Endothelial cell of umbilical vein (primary cell): ENCODE measurements around the gene BICRA. TPM values are rescaled to one million over a fixed set of nuclear protein-coding genes. Genes with fewer than 3 reads are reported as not detected.

Source experiments
- Bru-seq: library from RNA; stranded (reverse); fragments of 400-500 nt; gene quantifications from one replicate; lab custom pipeline; 2021; lab: Mats Ljungman, UMichigan
- BruChase-seq, 2 experiments: library from RNA; stranded (reverse); fragments of 400-500 nt; gene quantifications; one replicate each; lab custom pipeline; 2021; lab: Mats Ljungman, UMichigan
- BruUV-seq: library from RNA; stranded (reverse); fragments of 400-500 nt; replicated peaks from 2 replicates; lab custom pipeline; 2021; lab: Mats Ljungman, UMichigan
- CTCF ChIA-PET: fragments of 300-600, 350-600 bp; sonication (Branson Sonifier 250); formaldehyde crosslinking; loops from one replicate; lab custom pipeline; 2021; ENCODE audit warnings: antibody characterized with exemption, inconsistent platforms; lab: Charles Lee
- POLR2A ChIA-PET: fragments of 300-600, 350-600 bp; sonication (Branson Sonifier 250); formaldehyde crosslinking; loops from one replicate; lab custom pipeline; 2021; ENCODE audit warnings: antibody characterized with exemption, inconsistent platforms; lab: Charles Lee
- DNase-seq: peaks from one replicate; pipeline ENCODE4 v3.0.0-alpha.2; 2011; ENCODE audit warnings: low read depth, low spot score
- FAIRE-seq: peaks from 2 replicates; lab custom pipeline; 2011; peaks lifted over from hg19 to GRCh38; lab: Jason Lieb, UNC
- H2AFZ ChIP-seq: 2 replicates; pipeline ENCODE4 v1.6.0; 2012; ENCODE audit warnings: low read depth, low read length, control low read depth, inconsistent platforms
- H3K27ac ChIP-seq: 2 replicates; pipeline ENCODE4 v1.5.1; 2011; ENCODE audit warnings: low read depth, mild to moderate bottlenecking, control low read depth, low read length, moderate library complexity; ENCODE audit not compliant: insufficient read depth
- H3K27me3 ChIP-seq, 2 experiments: 2 replicates each; pipeline versions ENCODE4 v1.6.0 to v1.6.1; 2011; ENCODE audit warnings: low read length in 2 of 2, mixed read lengths in 1 of 2; ENCODE audit not compliant: control insufficient read depth in 2 of 2, insufficient read depth in 2 of 2
- H3K36me3 ChIP-seq, 2 experiments: 2 replicates in 1 of 2; 3 replicates in 1 of 2; pipeline ENCODE4 v1.5.1; 2011; ENCODE audit warnings: low read length in 2 of 2, mild to moderate bottlenecking in 1 of 2, moderate library complexity in 1 of 2; ENCODE audit not compliant: control insufficient read depth in 2 of 2, insufficient read depth in 2 of 2; ENCODE audit errors: extremely low read depth in 1 of 2
- H3K4me1 ChIP-seq: 3 replicates; pipeline ENCODE4 v1.5.1; 2011; ENCODE audit warnings: mild to moderate bottlenecking, low read length; ENCODE audit not compliant: control insufficient read depth, insufficient read depth; ENCODE audit errors: extremely low read depth
- H3K4me2 ChIP-seq: 2 replicates; pipeline ENCODE4 v1.6.1; 2011; ENCODE audit warnings: low read length, control low read depth, mixed read lengths; ENCODE audit not compliant: insufficient read depth
- H3K4me3 ChIP-seq, 3 experiments: fragments of 200-600 bp in 1 of 3; sonication (generic), shearing (Covaris generic) in 1 of 3; replicated peaks in 1 of 3; 2 replicates each; pipeline ENCODE4 v1.5.1; 2011 to 2016; ENCODE audit warnings: control low read depth in 3 of 3, low read length in 3 of 3, mild to moderate bottlenecking in 2 of 3, inconsistent platforms in 1 of 3, low read depth in 1 of 3, moderate library complexity in 1 of 3; ENCODE audit not compliant: insufficient read depth in 1 of 3
- H3K79me2 ChIP-seq: 2 replicates; pipeline ENCODE4 v1.6.0; 2012; ENCODE audit warnings: low read length, inconsistent platforms; ENCODE audit not compliant: control insufficient read depth, insufficient read depth
- H3K9ac ChIP-seq: replicated peaks from 2 replicates; pipeline ENCODE3; 2011; ENCODE audit warnings: low read length, control low read depth; ENCODE audit not compliant: insufficient read depth; ENCODE audit errors: extremely low read depth
- H3K9me1 ChIP-seq: replicated peaks from 3 replicates; pipeline ENCODE4 v1.6.0; 2011; ENCODE audit warnings: mild to moderate bottlenecking, low read length; ENCODE audit not compliant: control insufficient read depth, insufficient read depth; ENCODE audit errors: extremely low read depth
- H3K9me3 ChIP-seq: replicated peaks from 2 replicates; pipeline ENCODE4 v1.5.1; 2012; ENCODE audit warnings: low read length, inconsistent platforms; ENCODE audit not compliant: control insufficient read depth, insufficient read depth
- H4K20me1 ChIP-seq: replicated peaks from 2 replicates; pipeline ENCODE3; 2011; ENCODE audit warnings: mild to moderate bottlenecking, low read length; ENCODE audit not compliant: control insufficient read depth, insufficient read depth; ENCODE audit errors: extremely low read depth
- EZH2 ChIP-seq: IDR thresholded peaks from 2 replicates; pipeline ENCODE4 v1.6.1; 2012; ENCODE audit warnings: borderline replicate concordance, low read depth, mild to moderate bottlenecking, moderate library complexity, low read length, inconsistent platforms; ENCODE audit not compliant: severe bottlenecking
- FOS ChIP-seq: IDR thresholded peaks from 2 replicates; pipeline ENCODE4 v1.6.1; 2011; ENCODE audit warnings: mild to moderate bottlenecking, low read length, moderate library complexity, borderline replicate concordance; ENCODE audit not compliant: insufficient read depth
- GATA2 ChIP-seq: IDR thresholded peaks from 2 replicates; pipeline ENCODE4 v1.7.0; 2011; ENCODE audit warnings: low read depth, mild to moderate bottlenecking, moderate library complexity, mixed read lengths, low read length; ENCODE audit not compliant: insufficient read length, insufficient read depth
- JUN ChIP-seq: IDR thresholded peaks from 2 replicates; pipeline ENCODE4 v1.6.1; 2011; ENCODE audit warnings: borderline replicate concordance, low read depth; ENCODE audit not compliant: insufficient read length, insufficient read depth
- MYC ChIP-seq: IDR thresholded peaks from one replicate; pipeline ENCODE4 v1.6.1; 2011; ENCODE audit warnings: mild to moderate bottlenecking, low read depth, low read length
- POLR2A ChIP-seq: IDR thresholded peaks from 2 replicates; pipeline ENCODE4 v1.6.1; 2012; ENCODE audit warnings: low read depth, mild to moderate bottlenecking, control low read depth, low read length
- POLR2AphosphoS5 ChIP-seq: IDR thresholded peaks from 2 replicates; pipeline ENCODE4 v1.6.1; 2012; ENCODE audit warnings: low read depth, mild to moderate bottlenecking, control low read depth, low read length, moderate library complexity; ENCODE audit not compliant: insufficient read depth
- dilution Hi-C: fragments of 300-500 bp; cut with MboI; formaldehyde crosslinking; loops from one replicate; pipeline ENCODE4 v1.15.0; 2019; ENCODE audit warnings: low sequenced_read_pairs; ENCODE audit not compliant: extremely low pct_ligation_motif_present
- intact Hi-C: fragments of 100-400 bp; cut with micrococcal nuclease; formaldehyde crosslinking; loops from one replicate; pipeline ENCODE4 v1.10.0; 2022
- long read RNA-seq: library from polyadenylated mRNA; stranded (forward); transcript quantifications from one replicate; pipeline ENCODE4 v2.0.0, GENCODE V29; 2021
- polyA minus RNA-seq, 3 experiments: library from RNA; depleted of rRNA, polyadenylated mRNA; stranded (reverse); fragments of >200 nt; gene quantifications; 1 replicate in 1 of 3; 2 replicates in 2 of 3; pipeline ENCODE4 v1.2.3, GENCODE V29; 2011
- polyA plus RNA-seq, 4 experiments: library from polyadenylated mRNA; depleted of rRNA in 3 of 4; stranded (reverse) in 3 of 4; unstranded in 1 of 4; fragments of >200 nt; gene quantifications; 2 replicates each; pipeline versions ENCODE4 v1.2.1 to v1.2.3, GENCODE V29; 2011 to 2012; ENCODE audit warnings: missing spikeins in 1 of 4
- total RNA-seq: library from RNA; stranded (reverse); gene quantifications from 2 replicates; pipeline ENCODE4 v1.2.3, GENCODE V29; 2021
- TF ChIP-seq, protein P1 (sequence below): IDR thresholded peaks from 2 replicates; pipeline ENCODE4 v1.6.1; 2011; ENCODE audit not compliant: insufficient read depth, insufficient read length
- TF ChIP-seq, protein P2 (sequence below), 2 donors: IDR thresholded peaks; 1 replicate in 1 of 2; 2 replicates in 1 of 2; pipeline ENCODE4 v1.5.1; 2011; ENCODE audit warnings: low read length in 2 of 2, mild to moderate bottlenecking in 2 of 2, moderate library complexity in 2 of 2, control low read depth in 1 of 2, inconsistent platforms in 1 of 2, low read depth in 1 of 2; ENCODE audit not compliant: insufficient read depth in 1 of 2; ENCODE audit errors: extremely low read depth in 1 of 2

The BICRA gene
- total RNA-seq (20.5 and 27.0 TPM in 2 replicates), polyA plus RNA-seq (2.0 and 3.8 TPM in 2 replicates), polyA minus RNA-seq (10.4 and 13.0 TPM in 2 replicates), Bru-seq, nascent RNA (percentile 62 among the genes with signal in this experiment), BruChase-seq, experiment 1, labeled RNA remaining after a 6-hour chase (percentile 87 among the genes with signal in this experiment), BruChase-seq, experiment 2, labeled RNA remaining after a 2-hour chase (percentile 86 among the genes with signal in this experiment)
- polyA plus RNA-seq (2011; cell fraction: cytosol; rRNA removed) = 2.5 and 4.4 TPM in 2 replicates
- polyA plus RNA-seq (2011; cell fraction: nucleus; rRNA removed) = 8.9 and 9.5 TPM in 2 replicates
- 10.5 and 16.9 TPM in 2 replicates for polyA plus RNA-seq (2012)
- polyA minus RNA-seq (2011; cell fraction: cytosol; rRNA and poly(A)+ RNA removed) = 5.1 TPM
- polyA minus RNA-seq (2011; cell fraction: nucleus; rRNA and poly(A)+ RNA removed) = 5.7 and 12.7 TPM in 2 replicates
- long read RNA-seq, transcript BICRA-203 (1 exons, 3,312 nt) = major isoform, 15 of 15 reads
- long read RNA-seq, partial matches to known transcripts = 0 of 15 reads
- long read RNA-seq, other reads (novel, unspliced or antisense) = 0 of 15 reads

DNA sequence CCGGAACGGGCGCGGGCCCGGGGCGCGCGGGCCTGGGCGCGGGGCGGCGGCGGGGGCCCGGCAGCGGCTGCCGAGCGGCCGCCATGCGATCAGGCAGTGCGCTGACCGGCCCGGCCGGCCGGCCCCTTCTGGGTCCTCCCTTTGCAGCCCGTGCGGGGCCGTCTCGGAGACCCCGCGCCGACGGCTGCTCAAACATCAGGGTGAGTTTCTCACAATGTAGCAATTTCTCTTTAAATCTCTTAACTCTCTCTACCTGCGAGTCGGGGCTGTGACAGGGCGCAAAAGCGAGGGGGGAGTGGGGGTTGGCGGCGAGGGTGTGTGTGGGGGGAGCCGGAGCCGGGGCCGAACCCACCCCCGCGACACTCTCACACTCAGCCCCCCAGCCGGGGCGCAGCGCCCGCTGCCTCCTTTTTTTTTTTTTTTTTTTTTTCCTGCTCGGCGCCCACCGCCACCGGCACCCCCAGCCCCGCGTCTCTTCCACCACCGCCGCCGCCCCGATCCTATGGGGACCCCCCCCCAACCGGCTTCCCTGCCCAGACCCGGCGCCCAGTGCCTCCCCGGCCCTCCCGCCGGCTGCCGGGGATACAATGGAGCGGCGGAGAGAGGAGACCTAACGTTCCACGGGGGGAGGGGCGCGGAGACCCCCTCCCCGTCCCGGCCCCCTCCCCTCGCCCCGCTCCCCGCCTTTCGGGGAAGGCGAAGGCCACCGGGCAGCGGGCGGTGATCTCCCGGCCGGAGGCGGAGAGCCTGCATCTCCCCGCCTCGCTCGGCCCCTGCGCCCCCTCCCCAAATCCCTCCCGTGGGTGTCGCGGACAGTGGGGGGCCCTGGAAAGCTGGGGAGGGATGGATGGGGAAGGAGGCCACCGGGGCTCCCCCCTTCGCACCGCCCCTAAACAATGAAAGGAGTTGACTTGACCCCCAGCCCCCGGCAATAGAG is at the start of gene BICRA:
BICRA (plus strand) TSS at position 166 of the 937 bp plus-strand sequence. CDS start 64,441 bp downstream, outside the sequence.
- ChIA-PET POLR2A (interaction anchor here (0.5 to 1.6 kb wide), 3 partner anchors 9 to 11 kb away, joined by 4 to 7 read pairs (median 6); no protein-coding TSS in a partner anchor), CTCF (interaction anchor here (1.0 to 2.2 kb wide), 3 partner anchors 76 to 126 kb away, joined by 3 to 18 read pairs (median 3); partner anchors contain the start of gene NAPA)
- dilution Hi-C loops = no loop called here
- TF ChIP-seq FOS (no peak), MYC (no peak), POLR2AphosphoS5 (no peak), EZH2 (no peak), GATA2 (no peak), POLR2A (no peak), JUN (no peak)
- TF ChIP-seq, protein P1, sequence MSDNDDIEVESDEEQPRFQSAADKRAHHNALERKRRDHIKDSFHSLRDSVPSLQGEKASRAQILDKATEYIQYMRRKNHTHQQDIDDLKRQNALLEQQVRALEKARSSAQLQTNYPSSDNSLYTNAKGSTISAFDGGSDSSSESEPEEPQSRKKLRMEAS = no peak
- TF ChIP-seq, protein P2, sequence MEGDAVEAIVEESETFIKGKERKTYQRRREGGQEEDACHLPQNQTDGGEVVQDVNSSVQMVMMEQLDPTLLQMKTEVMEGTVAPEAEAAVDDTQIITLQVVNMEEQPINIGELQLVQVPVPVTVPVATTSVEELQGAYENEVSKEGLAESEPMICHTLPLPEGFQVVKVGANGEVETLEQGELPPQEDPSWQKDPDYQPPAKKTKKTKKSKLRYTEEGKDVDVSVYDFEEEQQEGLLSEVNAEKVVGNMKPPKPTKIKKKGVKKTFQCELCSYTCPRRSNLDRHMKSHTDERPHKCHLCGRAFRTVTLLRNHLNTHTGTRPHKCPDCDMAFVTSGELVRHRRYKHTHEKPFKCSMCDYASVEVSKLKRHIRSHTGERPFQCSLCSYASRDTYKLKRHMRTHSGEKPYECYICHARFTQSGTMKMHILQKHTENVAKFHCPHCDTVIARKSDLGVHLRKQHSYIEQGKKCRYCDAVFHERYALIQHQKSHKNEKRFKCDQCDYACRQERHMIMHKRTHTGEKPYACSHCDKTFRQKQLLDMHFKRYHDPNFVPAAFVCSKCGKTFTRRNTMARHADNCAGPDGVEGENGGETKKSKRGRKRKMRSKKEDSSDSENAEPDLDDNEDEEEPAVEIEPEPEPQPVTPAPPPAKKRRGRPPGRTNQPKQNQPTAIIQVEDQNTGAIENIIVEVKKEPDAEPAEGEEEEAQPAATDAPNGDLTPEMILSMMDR (IDR thresholded peaks at IDR 0.05; ENCODE audit: extremely low read depth in 1 of 2, insufficient read depth in 1 of 2, low read depth in 1 of 2, low read length in 2 of 2) = no peak
- H3K4me3 ChIP-seq = peak within 1 kb of the TSS; percentile 72 to 95 (median 92)
- DNase-seq (peak; percentile 62), FAIRE-seq (no peak)
- BruUV-seq = TSS peak; percentile 35
- H3K79me2 ChIP-seq = peaks cover 55% of the 10 kb centered on the region
- H3K9me1 ChIP-seq = no peaks in the 10 kb centered on the region
- peak within 1 kb of the TSS; percentile 90 for H3K27ac ChIP-seq
- peak within 1 kb of the TSS; percentile 97 for H3K9ac ChIP-seq
- no peaks in the 10 kb centered on the region for H3K36me3 ChIP-seq
- peak within 1 kb of the TSS; percentile 52 for H2AFZ ChIP-seq
- H3K27me3 ChIP-seq = no peaks in the 10 kb centered on the region
- H3K4me2 ChIP-seq = peak within 1 kb of the TSS; percentile 71
- intact Hi-C loops = loop anchor here (1.0 kb wide), 3 partner anchors 9 to 94 kb away; partner anchors contain the start of gene NAPA
- no peaks in the 10 kb centered on the region for H3K9me3 ChIP-seq
- peaks cover 31% of the 10 kb centered on the region for H3K4me1 ChIP-seq
- H4K20me1 ChIP-seq = no peaks in the 10 kb centered on the region
